ENCODE measurements around the gene TMEM39A. TPM values are rescaled to one million over a fixed set of nuclear protein-coding genes. Genes with fewer than 3 reads are reported as not detected.

The TMEM39A gene
- total RNA-seq, 4 donors from 2014 or later = 14.0 to 34.4 (median 25.0) TPM

GRCh38 chr3:119492810-119493209 lies 29.4 kb upstream of the TMEM39A start:
- H3K27ac ChIP-seq = no peak overlapping the region
- TF ChIP-seq CTCF (IDR thresholded peaks at IDR 0.05) (no peak), POLR2A (IDR thresholded peaks at IDR 0.05) (no peak)
- peaks cover 0 to 6% (median 0%) of the 10 kb centered on the region in 4 donors for H3K4me1 ChIP-seq
- DNase-seq = no peak
- no peak overlapping the region for H3K4me3 ChIP-seq
- H3K9me3 ChIP-seq = no peaks in the 10 kb centered on the region
- H3K27me3 ChIP-seq = no peaks in the 10 kb centered on the region
- H3K36me3 ChIP-seq = peaks cover 0 to 28% (median 0%) of the 10 kb centered on the region in 3 donors

GRCh38 chr3:119492128-119492527 lies 28.7 kb upstream of the TMEM39A start:
- H3K9me3 ChIP-seq = no peaks in the 10 kb centered on the region
- no peak for DNase-seq
- H3K4me3 ChIP-seq = no peak overlapping the region
- no peak for TF ChIP-seq CTCF (IDR thresholded peaks at IDR 0.05)
- H3K27ac ChIP-seq = no peak overlapping the region
- peaks cover 0 to 33% (median 0%) of the 10 kb centered on the region in 3 donors for H3K36me3 ChIP-seq
- H3K27me3 ChIP-seq = no peaks in the 10 kb centered on the region
- H3K4me1 ChIP-seq = no peaks in the 10 kb centered on the region

- Histone ChIP-seq H3K36me3 (peaks cover 0 to 50% (median 0%) of the 10 kb centered on the region in 3 donors), H3K27ac (no peak overlapping the region), H3K4me1 (no peaks in the 10 kb centered on the region), H3K27me3 (no peaks in the 10 kb centered on the region), H3K4me3 (no peak overlapping the region), H3K9me3 (no peaks in the 10 kb centered on the region)
- TF ChIP-seq CTCF (IDR thresholded peaks at IDR 0.05) (no peak), POLR2A (IDR thresholded peaks at IDR 0.05) (no peak)
- DNase-seq = no peak
These were observed 26.7 kb upstream of the TMEM39A start for GRCh38 chr3:119490153-119490552.

GRCh38 chr3:119485563-119485962 lies 22.1 kb upstream of the TMEM39A start:
- Histone ChIP-seq H3K4me1 (no peaks in the 10 kb centered on the region), H3K36me3 (peaks cover 0 to 68% (median 0%) of the 10 kb centered on the region in 3 donors), H3K27ac (no peak overlapping the region), H3K27me3 (no peaks in the 10 kb centered on the region), H3K9me3 (no peaks in the 10 kb centered on the region), H3K4me3 (no peak overlapping the region)
- no peak for DNase-seq
- TF ChIP-seq CTCF (IDR thresholded peaks at IDR 0.05) = no peak
- no peak for TF ChIP-seq POLR2A (IDR thresholded peaks at IDR 0.05)

GRCh38 chr3:119483101-119483500 lies 19.7 kb upstream of the TMEM39A start:
- no peak for DNase-seq
- Histone ChIP-seq H3K9me3 (no peaks in the 10 kb centered on the region), H3K27ac (no peak overlapping the region), H3K36me3 (peaks cover 0 to 77% (median 0%) of the 10 kb centered on the region in 3 donors), H3K27me3 (no peaks in the 10 kb centered on the region), H3K4me1 (no peaks in the 10 kb centered on the region), H3K4me3 (no peak overlapping the region)
- TF ChIP-seq CTCF (IDR thresholded peaks at IDR 0.05) (no peak), POLR2A (IDR thresholded peaks at IDR 0.05) (no peak)

- DNase-seq = no peak
- Histone ChIP-seq H3K27me3 (no peaks in the 10 kb centered on the region), H3K27ac (no peak overlapping the region), H3K4me3 (no peak overlapping the region), H3K36me3 (peaks cover 0 to 72% (median 0%) of the 10 kb centered on the region in 3 donors), H3K9me3 (no peaks in the 10 kb centered on the region), H3K4me1 (no peaks in the 10 kb centered on the region)
- TF ChIP-seq POLR2A (IDR thresholded peaks at IDR 0.05) (no peak), CTCF (IDR thresholded peaks at IDR 0.05) (no peak)
These were observed 17.7 kb upstream of the TMEM39A start for GRCh38 chr3:119481079-119481478.

All from Peyer's patch (tissue), 4 donors.